IMR-90 (cell line): ENCODE measurements around the gene EEPD1. TPM values are rescaled to one million over a fixed set of nuclear protein-coding genes. Genes with fewer than 3 reads are reported as not detected.

Experiments used
- ATAC-seq: fragments of 200-7000 bp; cut with Tn5 transposase; 2 replicates; pipeline ENCODE4 v1.9.1; 2020; ENCODE audit warnings: low read depth, mild to moderate bottlenecking, moderate library complexity
- BruUV-seq: library from RNA; stranded (reverse); fragments of 400-500 nt; replicated peaks from 2 replicates; lab custom pipeline; 2021; lab: Mats Ljungman, UMichigan
- CTCF ChIA-PET: fragments of 300-600 bp; formaldehyde crosslinking; extraction: SDS; loops from one replicate; lab custom pipeline; 2021; ENCODE audit warnings: antibody characterized with exemption; lab: Yijun Ruan, JAX
- POLR2A ChIA-PET: fragments of 300-600 bp; sonication (Branson Sonifier 250); formaldehyde crosslinking; loops from one replicate; lab custom pipeline; 2022; ENCODE audit warnings: antibody characterized with exemption; ENCODE audit not compliant: unreplicated experiment; lab: Charles Lee
- DNase-seq: peaks from one replicate; pipeline ENCODE4 v3.0.0; 2013
- H2AFZ ChIP-seq: replicated peaks from 2 replicates; pipeline ENCODE3; 2013; ENCODE audit warnings: low read length, mild to moderate bottlenecking; ENCODE audit not compliant: poor library complexity
- H2AK5ac ChIP-seq: 2 replicates; pipeline ENCODE4 v1.6.1; 2013; ENCODE audit warnings: low read depth, low read length, inconsistent platforms
- H2AK9ac ChIP-seq: replicated peaks from 2 replicates; pipeline ENCODE3; 2013; ENCODE audit warnings: mild to moderate bottlenecking, low read depth, low read length, moderate library complexity; ENCODE audit not compliant: poor library complexity
- H2BK120ac ChIP-seq: 2 replicates; pipeline ENCODE4 v1.6.1; 2013; ENCODE audit warnings: low read depth, low read length, inconsistent platforms
- H2BK15ac ChIP-seq: 3 replicates; pipeline ENCODE4 v1.6.1; 2013; ENCODE audit warnings: low read depth, low read length, inconsistent platforms
- H2BK20ac ChIP-seq: 2 replicates; pipeline ENCODE4 v1.6.1; 2013; ENCODE audit warnings: low read depth, mild to moderate bottlenecking, inconsistent platforms, low read length, moderate library complexity
- H2BK5ac ChIP-seq: 2 replicates; pipeline ENCODE4 v1.6.1; 2013; ENCODE audit warnings: mild to moderate bottlenecking, low read depth, low read length, inconsistent platforms; ENCODE audit not compliant: poor library complexity, severe bottlenecking
- H3K14ac ChIP-seq: replicated peaks from 2 replicates; pipeline ENCODE4 v1.6.1; 2013; ENCODE audit warnings: low read depth, low read length, inconsistent platforms
- H3K18ac ChIP-seq: 2 replicates; pipeline ENCODE4 v1.6.1; 2013; ENCODE audit warnings: low read depth, low read length, control low read depth
- H3K23ac ChIP-seq: 2 replicates; pipeline ENCODE4 v1.6.1; 2013; ENCODE audit warnings: low read depth, low read length, inconsistent platforms
- H3K27ac ChIP-seq: 2 replicates; pipeline ENCODE4 v1.5.1; 2013; ENCODE audit warnings: mild to moderate bottlenecking, control low read depth, low read length; ENCODE audit not compliant: insufficient read depth
- H3K27me3 ChIP-seq: 2 replicates; pipeline ENCODE4 v1.6.1; 2013; ENCODE audit warnings: low read length; ENCODE audit not compliant: control insufficient read depth, insufficient read depth
- H3K36me3 ChIP-seq: 2 replicates; pipeline ENCODE4 v1.6.1; 2013; ENCODE audit warnings: low read length, mixed read lengths; ENCODE audit not compliant: control insufficient read depth, insufficient read depth
- H3K4ac ChIP-seq: 2 replicates; pipeline ENCODE4 v1.6.1; 2013; ENCODE audit warnings: low read depth, low read length, inconsistent platforms
- H3K4me1 ChIP-seq: 2 replicates; pipeline ENCODE4 v1.6.1; 2013; ENCODE audit warnings: low read length, mixed read lengths; ENCODE audit not compliant: control insufficient read depth, insufficient read depth
- H3K4me2 ChIP-seq: 2 replicates; pipeline ENCODE4 v1.6.1; 2013; ENCODE audit warnings: low read depth, mild to moderate bottlenecking, control low read depth, low read length, moderate library complexity
- H3K4me3 ChIP-seq: 2 replicates; pipeline ENCODE4 v1.5.1; 2013; ENCODE audit warnings: low read depth, mild to moderate bottlenecking, control low read depth, low read length, moderate library complexity; ENCODE audit not compliant: insufficient read depth
- H3K56ac ChIP-seq: 2 replicates; pipeline ENCODE4 v1.6.1; 2013; ENCODE audit warnings: low read length, inconsistent platforms; ENCODE audit not compliant: insufficient read depth; ENCODE audit errors: extremely low read depth
- H3K79me1 ChIP-seq, 2 experiments: 2 replicates each; pipeline ENCODE4 v1.6.1; 2013; ENCODE audit warnings: low read length in 2 of 2, inconsistent platforms in 1 of 2, low read depth in 1 of 2
- H3K9ac ChIP-seq: 2 replicates; pipeline ENCODE4 v1.6.1; 2013; ENCODE audit warnings: low read depth, low read length, control low read depth
- H3K9me1 ChIP-seq: 2 replicates; pipeline ENCODE4 v1.6.1; 2013; ENCODE audit warnings: low read length, inconsistent platforms; ENCODE audit not compliant: insufficient read depth
- H3K9me3 ChIP-seq: 2 replicates; pipeline ENCODE4 v1.6.1; 2013; ENCODE audit warnings: low read length; ENCODE audit not compliant: control insufficient read depth, insufficient read depth
- H4K20me1 ChIP-seq: 2 replicates; pipeline ENCODE4 v1.6.1; 2013; ENCODE audit warnings: low read length, inconsistent platforms; ENCODE audit not compliant: insufficient read depth
- H4K5ac ChIP-seq: 2 replicates; pipeline ENCODE4 v1.6.1; 2013; ENCODE audit warnings: mild to moderate bottlenecking, low read depth, low read length, control low read depth
- H4K8ac ChIP-seq, 2 experiments: 2 replicates each; pipeline ENCODE4 v1.6.1; 2013; ENCODE audit warnings: low read depth in 2 of 2, low read length in 2 of 2, control low read depth in 1 of 2, inconsistent platforms in 1 of 2
- H4K91ac ChIP-seq: 2 replicates; pipeline ENCODE4 v1.6.1; 2013; ENCODE audit warnings: low read depth, low read length, inconsistent platforms; ENCODE audit not compliant: insufficient read depth
- BHLHE40 ChIP-seq: fragments of 150-350 bp; IDR thresholded peaks from 2 replicates; pipeline ENCODE4 v1.6.1; 2016; ENCODE audit warnings: mild to moderate bottlenecking, low read depth, low read length
- CEBPB ChIP-seq: IDR thresholded peaks from 2 replicates; pipeline ENCODE4 v1.6.1; 2012; ENCODE audit warnings: low read depth, low read length, improper control_type of control experiment
- FOS ChIP-seq: fragments of 150-350 bp; IDR thresholded peaks from 2 replicates; pipeline ENCODE4 v1.6.1; 2016; ENCODE audit warnings: low read depth, low read length
- MAZ ChIP-seq: IDR thresholded peaks from 2 replicates; pipeline ENCODE4 v1.6.1; 2012; ENCODE audit warnings: low read depth, mild to moderate bottlenecking, low read length, improper control_type of control experiment, moderate library complexity, borderline replicate concordance
- MXI1 ChIP-seq: IDR thresholded peaks from 2 replicates; pipeline ENCODE4 v1.6.1; 2012; ENCODE audit warnings: low read depth, mild to moderate bottlenecking, low read length, moderate library complexity, borderline replicate concordance
- NFE2L2 ChIP-seq: fragments of 150-350 bp; IDR thresholded peaks from 2 replicates; pipeline ENCODE4 v1.6.1; 2016; ENCODE audit warnings: low read depth, mild to moderate bottlenecking, low read length
- POLR2A ChIP-seq: IDR thresholded peaks from 2 replicates; pipeline ENCODE4 v1.6.1; 2012; ENCODE audit warnings: mild to moderate bottlenecking, low read depth, low read length
- RAD21 ChIP-seq: IDR thresholded peaks from 2 replicates; pipeline ENCODE4 v1.6.1; 2012; ENCODE audit warnings: low read length, improper control_type of control experiment
- RCOR1 ChIP-seq: IDR thresholded peaks from 2 replicates; pipeline ENCODE4 v1.6.1; 2012; ENCODE audit warnings: mild to moderate bottlenecking, low read length, improper control_type of control experiment; ENCODE audit not compliant: insufficient replicate concordance
- RFX5 ChIP-seq: IDR thresholded peaks from 2 replicates; pipeline ENCODE4 v1.8.0; 2012; ENCODE audit warnings: low read depth, mild to moderate bottlenecking, low read length, moderate library complexity
- SMC3 ChIP-seq: fragments of 150-350 bp; IDR thresholded peaks from 2 replicates; pipeline ENCODE4 v1.6.1; 2016; ENCODE audit warnings: low read depth, mild to moderate bottlenecking, antibody characterized with exemption, low read length, moderate library complexity
- WGBS, 2 experiments: methylation state at CpG; one replicate each; pipeline versions ENCODE4 v1.1.5 to v1.1.7; 2013; ENCODE audit warnings: missing lambda C conversion rate in 2 of 2; ENCODE audit not compliant: insufficient read length in 1 of 2; ENCODE audit errors: extremely low coverage in 2 of 2; 5-methylcytosine and 5-hydroxymethylcytosine counted together
- dilution Hi-C: fragments of 300-500 bp; cut with HindIII; formaldehyde crosslinking; loops from one replicate; pipeline ENCODE4 v1.14.3; 2018; ENCODE audit warnings: low sequenced_read_pairs; ENCODE audit not compliant: unreplicated experiment
- in situ Hi-C: fragments of 300-500 bp; cut with MboI; formaldehyde crosslinking; loops from 3 replicates; pipeline ENCODE4 v1.14.3; 2019; ENCODE audit warnings: low sequenced_read_pairs, inconsistent platforms, mixed read lengths
- intact Hi-C: fragments of 100-400 bp; cut with micrococcal nuclease; formaldehyde crosslinking; loops from 2 replicates; pipeline ENCODE4 v1.10.0; 2022
- polyA plus RNA-seq, 3 experiments: library from polyadenylated mRNA; depleted of rRNA; stranded (reverse); fragments of >200 nt; gene quantifications; 2 replicates each; pipeline ENCODE4 v1.2.3, GENCODE V29; 2012; ENCODE audit warnings: low replicate concordance in 1 of 3
- total RNA-seq: library from RNA; depleted of rRNA; stranded (reverse); fragments of >200 nt; gene quantifications from 2 replicates; pipeline ENCODE4 v1.2.3, GENCODE V29; 2012
- TF ChIP-seq, protein P1 (sequence below): fragments of 150-350 bp; IDR thresholded peaks from 2 replicates; pipeline ENCODE4 v1.6.1; 2017; ENCODE audit warnings: mild to moderate bottlenecking, antibody characterized with exemption, low read length, low read depth
- TF ChIP-seq, protein P2 (sequence below): conservative IDR thresholded peaks from 2 replicates; pipeline ENCODE4 v1.5.1; 2012; ENCODE audit warnings: mild to moderate bottlenecking, low read depth, low read length, improper control_type of control experiment

Gene EEPD1
- total and polyA plus RNA-seq, 2 of the 4 experiments (the other 2 are of a cell fraction): 7.3 to 15.2 TPM

DNA sequence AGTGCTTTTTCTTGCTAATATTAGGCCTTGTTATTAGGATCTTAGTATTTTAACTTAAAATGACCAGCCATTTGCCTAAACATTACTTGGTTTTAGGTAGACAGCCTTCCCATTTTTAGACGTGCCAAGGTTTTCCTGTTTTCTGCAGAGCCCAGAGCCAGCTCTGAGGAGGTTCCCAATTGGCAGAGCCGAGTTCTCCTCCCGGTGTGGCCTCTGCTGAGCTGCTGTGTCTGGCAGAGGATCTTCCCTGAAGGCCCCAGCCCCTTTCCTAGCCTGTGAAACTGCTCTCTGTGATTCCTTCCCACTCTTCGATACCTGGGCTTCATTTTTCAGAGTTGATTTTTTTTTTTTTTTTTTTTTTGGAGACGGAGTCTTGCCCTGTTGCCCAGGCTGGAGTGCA, 91.4 kb downstream of the EEPD1 start:
- H2BK5ac ChIP-seq: no peak overlapping the region
- no peak overlapping the region for H3K4ac ChIP-seq
- 67% methylated on average over 1 of the region's 5 CpGs; no CpG with 5 or more reads in 1 of the 2 experiments for WGBS, 2 experiments
- no peak overlapping the region for H4K91ac ChIP-seq
- no peak overlapping the region for H2BK20ac ChIP-seq
- no peak overlapping the region for H2AK9ac ChIP-seq
- H3K9ac ChIP-seq: no peak overlapping the region
- H2BK120ac ChIP-seq: no peak overlapping the region
- H3K56ac ChIP-seq: no peak overlapping the region
- ChIA-PET POLR2A (no interaction called here), CTCF (interaction anchor here (0.6 to 0.7 kb wide), 2 partner anchors 8 to 433 kb away, joined by 3 read pairs; no protein-coding TSS in a partner anchor)
- dilution Hi-C loops: no loop called here
- no TSS peak for BruUV-seq
- H3K18ac ChIP-seq: no peak overlapping the region
- in situ Hi-C loops: no loop called here
- H3K36me3 ChIP-seq: no peaks in the 10 kb centered on the region; the same call in 1 of the 2 replicates
- no peak overlapping the region for H2AFZ ChIP-seq
- H3K27ac ChIP-seq: no peak overlapping the region
- H3K27me3 ChIP-seq: no peaks in the 10 kb centered on the region
- H3K4me2 ChIP-seq: no peak overlapping the region
- ATAC-seq: no peak
- H3K14ac ChIP-seq: no peak overlapping the region
- H3K79me1 ChIP-seq: 0 out of 4 replicates have a peak, but pooled peaks cover 4% of the 10 kb centered on the region in 2 experiments
- intact Hi-C loops: no loop called here
- no peaks in the 10 kb centered on the region for H3K9me3 ChIP-seq
- H3K9me1 ChIP-seq: 0 out of 2 replicates have a peak, but pooled peaks cover 6% of the 10 kb centered on the region
- H3K23ac ChIP-seq: no peak overlapping the region
- no peaks in the 10 kb centered on the region for H4K20me1 ChIP-seq
- no peak overlapping the region for H4K8ac ChIP-seq
- no peak overlapping the region for H4K5ac ChIP-seq
- H3K4me1 ChIP-seq: no peaks in the 10 kb centered on the region
- H2AK5ac ChIP-seq: no peak overlapping the region
- no peak for DNase-seq
- H2BK15ac ChIP-seq: no peak overlapping the region
- H3K4me3 ChIP-seq: no peak overlapping the region
- TF ChIP-seq MAZ: no peak
- TF ChIP-seq NFE2L2: no peak
- TF ChIP-seq CEBPB: no peak
- TF ChIP-seq POLR2A: no peak
- TF ChIP-seq SMC3: no peak
- no peak for TF ChIP-seq RFX5
- no peak for TF ChIP-seq RCOR1
- no peak for TF ChIP-seq FOS
- no peak for TF ChIP-seq MXI1
- TF ChIP-seq, protein P1, sequence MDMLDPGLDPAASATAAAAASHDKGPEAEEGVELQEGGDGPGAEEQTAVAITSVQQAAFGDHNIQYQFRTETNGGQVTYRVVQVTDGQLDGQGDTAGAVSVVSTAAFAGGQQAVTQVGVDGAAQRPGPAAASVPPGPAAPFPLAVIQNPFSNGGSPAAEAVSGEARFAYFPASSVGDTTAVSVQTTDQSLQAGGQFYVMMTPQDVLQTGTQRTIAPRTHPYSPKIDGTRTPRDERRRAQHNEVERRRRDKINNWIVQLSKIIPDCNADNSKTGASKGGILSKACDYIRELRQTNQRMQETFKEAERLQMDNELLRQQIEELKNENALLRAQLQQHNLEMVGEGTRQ: no peak
- TF ChIP-seq, protein P2, sequence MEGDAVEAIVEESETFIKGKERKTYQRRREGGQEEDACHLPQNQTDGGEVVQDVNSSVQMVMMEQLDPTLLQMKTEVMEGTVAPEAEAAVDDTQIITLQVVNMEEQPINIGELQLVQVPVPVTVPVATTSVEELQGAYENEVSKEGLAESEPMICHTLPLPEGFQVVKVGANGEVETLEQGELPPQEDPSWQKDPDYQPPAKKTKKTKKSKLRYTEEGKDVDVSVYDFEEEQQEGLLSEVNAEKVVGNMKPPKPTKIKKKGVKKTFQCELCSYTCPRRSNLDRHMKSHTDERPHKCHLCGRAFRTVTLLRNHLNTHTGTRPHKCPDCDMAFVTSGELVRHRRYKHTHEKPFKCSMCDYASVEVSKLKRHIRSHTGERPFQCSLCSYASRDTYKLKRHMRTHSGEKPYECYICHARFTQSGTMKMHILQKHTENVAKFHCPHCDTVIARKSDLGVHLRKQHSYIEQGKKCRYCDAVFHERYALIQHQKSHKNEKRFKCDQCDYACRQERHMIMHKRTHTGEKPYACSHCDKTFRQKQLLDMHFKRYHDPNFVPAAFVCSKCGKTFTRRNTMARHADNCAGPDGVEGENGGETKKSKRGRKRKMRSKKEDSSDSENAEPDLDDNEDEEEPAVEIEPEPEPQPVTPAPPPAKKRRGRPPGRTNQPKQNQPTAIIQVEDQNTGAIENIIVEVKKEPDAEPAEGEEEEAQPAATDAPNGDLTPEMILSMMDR: no peak
- TF ChIP-seq RAD21: no peak
- no peak for TF ChIP-seq BHLHE40
